Esophagus (tissue), 2 donors: ENCODE data around the gene JADE3. TPM values are rescaled to one million over a fixed set of nuclear protein-coding genes. Genes with fewer than 3 reads are reported as not detected.

Experiments
- H3K27ac ChIP-seq, 2 donors: one replicate each; pipeline ENCODE4 v1.5.1; 2013; ENCODE audit warnings: low read depth in 2 of 2, mild to moderate bottlenecking in 2 of 2, inconsistent platforms in 1 of 2, low read length in 1 of 2, moderate library complexity in 1 of 2
- H3K27me3 ChIP-seq, 2 donors: one replicate each; pipeline ENCODE4 v1.6.1; 2013; ENCODE audit warnings: low read length in 2 of 2, control low read depth in 1 of 2, mild to moderate bottlenecking in 1 of 2; ENCODE audit not compliant: insufficient read depth in 2 of 2, control insufficient read depth in 1 of 2
- H3K36me3 ChIP-seq, 2 donors: one replicate each; pipeline ENCODE4 v1.6.1; 2013; ENCODE audit warnings: low read length in 1 of 2; ENCODE audit not compliant: control insufficient read depth in 2 of 2, insufficient read depth in 2 of 2
- H3K4me1 ChIP-seq, 2 donors: one replicate each; pipeline ENCODE4 v1.6.1; 2013; ENCODE audit warnings: low read length in 1 of 2; ENCODE audit not compliant: control insufficient read depth in 2 of 2, insufficient read depth in 2 of 2
- H3K4me3 ChIP-seq, 2 donors: one replicate each; pipeline ENCODE4 v1.5.1; 2013; ENCODE audit warnings: low read length in 2 of 2, mild to moderate bottlenecking in 2 of 2, low read depth in 1 of 2, moderate library complexity in 1 of 2
- H3K9me3 ChIP-seq, 2 donors: one replicate each; pipeline ENCODE4 v1.6.1; 2013; ENCODE audit warnings: mild to moderate bottlenecking in 2 of 2, low read depth in 1 of 2, low read length in 1 of 2, moderate library complexity in 1 of 2; ENCODE audit not compliant: control insufficient read depth in 2 of 2, insufficient read depth in 1 of 2
- WGBS, 2 donors: extraction: QIAGEN DNeasy Blood & Tissue Kit; methylation state at CpG; one replicate each; pipeline ENCODE4 v1.1.7; 2013; 5-methylcytosine and 5-hydroxymethylcytosine counted together
- polyA plus RNA-seq, 2 donors: library from polyadenylated mRNA; stranded (reverse); fragments of 200-250 nt; gene quantifications; one replicate each; pipeline ENCODE4 v1.2.3, GENCODE V29; 2013
- donor health status: healthy with polysubstance abuse.
- donor health status: Bipolar disorder and iron deficiency.

Gene JADE3
- polyA plus RNA-seq, 2 donors, result 1.5 to 2.3 TPM

DNA sequence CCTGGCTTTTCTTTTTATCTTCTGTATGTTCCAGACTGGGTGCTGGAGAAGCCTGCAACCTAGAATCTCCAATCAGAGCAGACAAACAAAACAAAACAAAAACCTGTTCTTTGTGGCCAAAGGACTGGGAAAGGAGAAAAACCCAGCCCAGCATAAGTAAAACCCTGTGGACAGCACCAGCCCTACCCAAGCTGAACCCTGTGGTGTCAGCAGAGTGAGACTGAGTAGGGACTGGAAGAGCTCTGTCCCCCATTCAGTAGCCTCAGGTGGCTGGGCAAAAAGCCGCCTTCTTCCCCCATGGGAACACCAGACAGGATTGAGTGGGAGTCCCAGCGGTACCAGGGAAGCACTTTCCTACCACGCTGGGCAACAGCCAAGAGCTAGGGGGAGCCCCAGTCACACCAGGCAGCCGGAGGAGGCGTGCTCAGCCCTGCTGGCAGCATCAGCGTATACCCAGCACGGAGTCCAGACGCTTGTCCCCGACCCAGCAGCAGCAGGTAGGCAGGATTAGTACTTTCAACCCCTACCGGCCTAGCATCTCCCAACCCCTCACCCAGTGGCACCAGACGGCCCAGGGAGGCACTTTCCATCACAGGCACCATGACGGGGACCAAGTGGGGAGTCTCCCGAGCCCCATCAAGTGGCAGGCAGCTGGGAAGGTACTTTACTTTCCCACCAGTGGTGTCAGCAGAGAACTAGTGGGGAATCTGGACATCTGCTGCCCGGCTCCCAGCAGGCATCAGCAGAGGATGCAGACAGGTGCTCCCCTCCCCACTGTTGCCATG, 8.6 kb upstream of the JADE3 start:
- H3K4me1 ChIP-seq, result peaks cover 0 to 3% of the 10 kb centered on the region in 2 donors
- no peaks in the 10 kb centered on the region for H3K36me3 ChIP-seq
- H3K27me3 ChIP-seq, result no peaks in the 10 kb centered on the region
- no peaks in the 10 kb centered on the region for H3K9me3 ChIP-seq
- H3K27ac ChIP-seq, result no peak overlapping the region
- 0 to 10% methylated on average over 14 of the region's 14 CpGs for WGBS, 2 donors
- H3K4me3 ChIP-seq, result peak overlapping the region in 1 of 2 donors; percentile 49

DNA sequence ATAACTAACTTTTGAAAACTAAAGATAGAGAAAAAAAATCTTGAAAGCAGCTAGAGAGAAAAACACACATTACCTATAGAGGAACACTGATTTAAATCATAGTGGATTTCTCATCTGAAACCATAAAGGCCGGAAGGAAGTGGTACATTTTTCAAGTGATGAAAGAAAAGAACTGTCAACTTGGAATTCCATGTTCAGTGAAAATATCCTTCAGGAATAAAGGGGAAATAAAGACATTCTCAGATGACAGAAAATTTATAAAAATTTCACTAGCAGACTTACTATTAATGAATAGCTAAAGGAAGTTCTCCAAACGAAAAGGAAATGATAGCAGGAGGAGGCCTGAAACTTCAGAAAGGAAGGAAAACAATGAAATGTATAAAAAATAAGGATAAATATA, 7.6 kb upstream of the JADE3 start:
- Histone ChIP-seq H3K4me3 (no peak overlapping the region), H3K36me3 (no peaks in the 10 kb centered on the region), H3K4me1 (peaks cover 0 to 3% of the 10 kb centered on the region in 2 donors), H3K27ac (no peak overlapping the region), H3K27me3 (no peaks in the 10 kb centered on the region), H3K9me3 (no peaks in the 10 kb centered on the region)
- WGBS, 2 donors, result 59 to 69% methylated on average over 2 of the region's 2 CpGs

DNA sequence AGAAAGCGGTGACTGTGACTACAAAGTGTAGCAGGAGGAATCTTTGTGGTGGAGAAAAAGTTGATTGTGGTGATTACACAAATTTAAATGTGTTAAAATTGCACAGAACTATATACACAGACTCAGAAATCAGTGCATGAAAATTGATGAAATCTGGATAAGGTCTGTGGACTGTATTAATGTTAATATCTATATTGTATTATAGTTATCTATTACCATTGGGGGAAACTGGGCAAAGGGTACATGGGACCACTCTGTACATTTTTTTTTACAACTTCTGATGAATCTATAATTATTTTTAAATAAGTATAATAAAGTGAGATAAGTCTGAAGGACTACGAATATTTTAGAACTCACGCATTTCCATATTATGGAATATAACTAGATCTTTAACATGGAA, 1.8 kb upstream of the JADE3 start:
- H3K27me3 ChIP-seq, result no peaks in the 10 kb centered on the region
- no peak overlapping the region for H3K4me3 ChIP-seq
- H3K36me3 ChIP-seq, result no peaks in the 10 kb centered on the region
- H3K9me3 ChIP-seq, result peaks cover 0 to 6% of the 10 kb centered on the region in 2 donors
- no peaks in the 10 kb centered on the region for H3K4me1 ChIP-seq
- 88 to 89% methylated on average over 3 of the region's 3 CpGs for WGBS, 2 donors
- H3K27ac ChIP-seq, result no peak overlapping the region

DNA sequence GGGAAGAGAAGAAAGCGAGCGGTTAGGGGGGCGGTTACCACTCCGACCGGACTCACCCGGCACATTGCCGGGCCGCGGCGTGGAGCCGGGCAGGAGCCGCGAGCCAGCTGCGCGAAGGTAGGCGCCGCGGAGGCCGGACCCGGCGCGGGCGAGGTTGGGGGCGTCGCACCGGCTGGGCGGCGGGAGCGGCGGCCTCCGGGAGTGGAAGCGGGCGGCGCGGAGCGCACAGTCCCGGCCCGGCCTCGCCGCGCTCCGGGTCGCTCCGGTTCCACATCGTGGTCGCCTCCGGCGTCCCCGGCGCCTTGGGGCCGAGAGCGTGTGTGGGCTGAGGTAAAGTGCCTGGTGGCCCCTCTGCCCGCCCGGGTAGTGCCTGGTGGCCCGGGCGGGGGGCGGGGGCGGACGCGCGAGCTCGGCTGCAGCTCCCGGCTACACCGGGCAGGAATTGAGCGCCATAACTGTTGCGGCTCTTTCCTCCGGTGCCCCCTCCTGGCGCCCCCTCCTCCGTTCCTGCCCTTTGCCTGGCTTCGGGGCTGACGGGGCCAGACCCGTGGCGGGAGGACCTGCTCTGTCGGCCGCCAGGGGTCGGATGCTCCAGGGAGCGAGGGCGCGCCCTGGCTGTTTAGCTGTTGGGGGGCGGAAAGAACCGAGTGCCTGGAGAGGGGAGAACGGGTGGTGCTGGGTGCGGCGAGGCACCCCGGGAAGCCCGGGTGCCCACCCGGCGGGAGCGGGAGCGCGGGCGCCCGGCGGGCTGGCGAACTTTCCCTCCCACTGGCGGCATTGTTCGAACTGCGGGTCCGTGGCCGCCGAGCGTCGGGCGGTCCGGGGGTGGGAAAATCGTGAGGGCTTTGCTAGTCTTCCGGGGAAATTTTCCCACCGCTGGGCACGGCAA, 626 bp downstream of the JADE3 start:
- Histone ChIP-seq H3K4me1 (no peaks in the 10 kb centered on the region), H3K36me3 (no peaks in the 10 kb centered on the region), H3K9me3 (peaks cover 0 to 6% of the 10 kb centered on the region in 2 donors), H3K27me3 (no peaks in the 10 kb centered on the region), H3K27ac (peak overlapping the region in 1 of 2 donors; percentile 63), H3K4me3 (peak overlapping the region; percentile 52 to 81)
- 0 to 24% methylated on average over 54 to 107 of the region's 109 CpGs for WGBS, 2 donors

DNA sequence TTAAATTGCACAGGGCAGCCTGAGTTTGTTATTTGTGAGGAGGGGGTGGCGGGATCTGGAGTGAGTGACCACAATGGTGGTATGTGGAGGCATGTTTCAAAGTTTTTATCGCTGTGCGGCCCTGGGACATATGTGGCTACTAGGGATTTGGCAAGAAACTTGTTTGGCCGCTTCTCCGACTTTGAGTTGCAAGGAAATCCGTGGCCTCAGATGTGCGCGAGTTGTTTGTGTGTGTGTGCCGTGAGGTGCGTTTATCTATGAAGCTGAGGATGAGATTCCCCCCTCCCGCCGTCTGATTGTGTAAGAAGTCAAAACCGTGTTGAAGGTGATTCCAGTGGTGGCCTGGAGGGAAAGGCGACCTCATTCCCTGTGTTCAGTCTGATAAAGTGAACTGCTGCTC, 1.4 kb downstream of the JADE3 start:
- Histone ChIP-seq H3K36me3 (no peaks in the 10 kb centered on the region), H3K27me3 (no peaks in the 10 kb centered on the region), H3K27ac (peak overlapping the region in 1 of 2 donors; percentile 3), H3K4me1 (no peaks in the 10 kb centered on the region), H3K4me3 (peak overlapping the region; percentile 52 to 81), H3K9me3 (peaks cover 0 to 6% of the 10 kb centered on the region in 2 donors)
- 3 to 33% methylated on average over 14 of the region's 14 CpGs for WGBS, 2 donors

DNA sequence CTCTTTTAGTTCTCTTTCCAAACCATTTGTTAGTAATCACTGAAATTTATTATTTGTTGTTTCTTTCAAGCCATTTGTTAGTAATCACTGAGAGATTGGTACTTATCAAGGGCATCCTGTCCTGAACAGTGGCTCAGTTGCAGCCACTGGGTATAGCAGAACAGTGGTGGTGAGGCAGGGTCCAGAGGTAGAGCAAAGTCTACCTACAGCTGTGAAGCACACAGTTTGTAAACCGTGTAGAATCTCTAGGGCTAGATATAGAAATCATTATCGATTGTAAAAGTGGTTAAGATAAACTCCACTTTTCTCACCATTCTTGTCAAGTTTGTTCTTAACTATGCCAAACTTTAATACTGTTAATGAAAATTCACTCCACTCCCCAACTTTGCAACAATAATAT, 4.1 kb downstream of the JADE3 start:
- Histone ChIP-seq H3K4me1 (no peaks in the 10 kb centered on the region), H3K27ac (no peak overlapping the region), H3K36me3 (no peaks in the 10 kb centered on the region), H3K9me3 (peaks cover 0 to 6% of the 10 kb centered on the region in 2 donors), H3K4me3 (no peak overlapping the region), H3K27me3 (no peaks in the 10 kb centered on the region)
- WGBS, 2 donors, result 53 to 81% methylated on average over 2 of the region's 2 CpGs

DNA sequence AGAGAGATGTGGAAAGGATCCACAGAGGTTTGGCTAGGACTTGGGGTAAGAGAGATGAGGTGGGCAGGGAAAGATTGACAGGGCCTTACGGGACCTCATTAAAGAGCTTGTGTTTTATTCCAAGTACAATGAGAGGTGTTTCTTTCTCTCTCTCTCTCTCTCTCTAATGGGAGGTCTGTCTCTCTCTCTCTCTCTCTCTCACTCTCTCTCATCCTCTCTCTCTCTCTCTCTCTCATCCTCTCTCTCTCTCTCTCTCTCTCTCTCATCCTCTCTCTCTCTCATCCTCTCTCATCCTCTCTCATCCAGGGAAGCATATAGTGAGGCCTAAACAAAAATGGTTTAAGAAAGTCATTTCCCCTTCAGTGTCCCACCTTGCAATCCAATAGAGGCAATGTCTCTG, 5.4 kb downstream of the JADE3 start:
- WGBS, 2 donors, result 83 to 100% methylated on average over 1 of the region's 1 CpG
- no peak overlapping the region for H3K27ac ChIP-seq

DNA sequence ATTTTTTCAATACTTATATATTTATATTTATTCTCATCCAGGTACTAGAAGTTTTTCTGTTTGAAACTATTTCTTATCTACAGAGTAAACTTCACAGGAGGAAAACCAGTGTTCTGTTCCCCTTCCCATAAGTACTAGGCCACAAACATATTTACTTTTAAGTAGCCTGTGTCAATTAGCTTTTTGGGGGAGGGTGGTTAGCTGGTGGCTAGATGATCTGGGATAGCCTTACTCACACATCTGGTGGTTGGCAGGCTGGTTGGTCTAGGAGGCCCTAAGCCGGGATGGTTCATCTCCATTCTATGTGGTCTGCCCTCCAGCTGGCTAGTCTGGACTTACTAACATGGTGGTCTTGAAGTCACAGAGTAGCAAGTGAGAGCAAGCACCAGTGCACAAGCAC, 6.2 kb downstream of the JADE3 start:
- Histone ChIP-seq H3K4me1 (no peaks in the 10 kb centered on the region), H3K9me3 (no peaks in the 10 kb centered on the region), H3K27me3 (no peaks in the 10 kb centered on the region), H3K4me3 (no peak overlapping the region), H3K36me3 (no peaks in the 10 kb centered on the region), H3K27ac (no peak overlapping the region)
- WGBS, 2 donors, result 96 to 100% methylated on average over 1 of the region's 1 CpG

More for the DNA sequence above, 5.4 kb downstream of the JADE3 start:
- no peak overlapping the region for H3K4me3 ChIP-seq
- H3K27me3 ChIP-seq, result no peaks in the 10 kb centered on the region
- no peaks in the 10 kb centered on the region for H3K36me3 ChIP-seq
- no peaks in the 10 kb centered on the region for H3K4me1 ChIP-seq
- H3K9me3 ChIP-seq, result peaks cover 0 to 2% of the 10 kb centered on the region in 2 donors

DNA sequence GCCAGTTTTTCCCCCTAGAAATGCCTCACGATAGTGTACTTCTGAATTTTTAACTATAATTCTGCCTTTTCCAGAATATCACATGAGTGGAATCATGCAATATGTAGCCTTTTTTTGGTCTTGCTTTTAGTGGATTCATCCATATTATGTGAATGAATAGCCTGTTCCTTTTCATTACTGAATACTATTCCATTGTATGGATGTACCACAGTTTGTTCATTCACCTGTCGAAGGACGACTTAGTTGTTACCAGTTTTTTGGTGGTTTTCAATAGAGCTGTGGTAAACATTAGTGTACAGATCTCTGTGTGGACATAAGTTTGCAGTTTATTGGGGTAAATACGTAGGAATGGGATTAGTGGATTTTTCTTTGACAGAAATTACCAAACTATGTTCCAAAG, 8.0 kb downstream of the JADE3 start:
- no peaks in the 10 kb centered on the region for H3K4me1 ChIP-seq
- H3K4me3 ChIP-seq, result no peak overlapping the region
- no peaks in the 10 kb centered on the region for H3K9me3 ChIP-seq
- H3K36me3 ChIP-seq, result peaks cover 0 to 2% of the 10 kb centered on the region in 2 donors
- WGBS, 2 donors, result 65 to 72% methylated on average over 4 of the region's 4 CpGs
- H3K27ac ChIP-seq, result no peak overlapping the region
- H3K27me3 ChIP-seq, result no peaks in the 10 kb centered on the region
